GM23338 (cell line): Measurements from ENCODE around the gene VDAC1. TPM values are rescaled to one million over a fixed set of nuclear protein-coding genes. Genes with fewer than 3 reads are reported as not detected.
A peak's percentile ranks its signal among the peaks of the same experiment; 100 is the strongest.

Experiments
- ATAC-seq: fragments of 200-7000 bp; cut with Tn5 transposase; 3 replicates; pipeline ENCODE4 v1.9.1; 2020
- DNase-seq: peaks from one replicate; pipeline ENCODE4 v3.0.0-alpha.2; 2015; ENCODE audit warnings: low spot score
- H2AFZ ChIP-seq: fragments of 200-600 bp; sonication (generic); 2 replicates; pipeline ENCODE4 v1.8.0; 2016; ENCODE audit warnings: antibody characterized with exemption, mild to moderate bottlenecking, moderate library complexity
- H3F3A ChIP-seq: fragments of 200-600 bp; sonication (generic); replicated peaks from 2 replicates; pipeline ENCODE4 v1.8.0; 2017; ENCODE audit warnings: antibody characterized with exemption, mixed run types, low read depth
- H3K27ac ChIP-seq: fragments of 200-600 bp; sonication (generic); 2 replicates; pipeline ENCODE4 v1.6.1; 2016; ENCODE audit warnings: low read depth
- H3K27me3 ChIP-seq: fragments of 200-600 bp; sonication (generic); 2 replicates; pipeline ENCODE4 v1.8.0; 2016; ENCODE audit warnings: mild to moderate bottlenecking, mixed run types, moderate library complexity; ENCODE audit not compliant: insufficient read depth
- H3K36me3 ChIP-seq: fragments of 200-600 bp; sonication (generic); 2 replicates; pipeline ENCODE4 v1.8.0; 2016; ENCODE audit warnings: mild to moderate bottlenecking; ENCODE audit not compliant: insufficient read depth
- H3K4me1 ChIP-seq: fragments of 200-600 bp; sonication (generic); 2 replicates; pipeline ENCODE4 v1.8.0; 2016; ENCODE audit warnings: mild to moderate bottlenecking, moderate library complexity; ENCODE audit not compliant: insufficient read depth
- H3K4me2 ChIP-seq: fragments of 200-600 bp; sonication (generic); 2 replicates; pipeline ENCODE4 v1.7.1; 2017; ENCODE audit warnings: mixed run types
- H3K4me3 ChIP-seq: fragments of 200-600 bp; sonication (generic); 2 replicates; pipeline ENCODE4 v1.6.1; 2016; ENCODE audit warnings: mixed run types
- H3K79me2 ChIP-seq: fragments of 200-600 bp; sonication (generic); replicated peaks from 2 replicates; pipeline ENCODE4 v1.8.0; 2017; ENCODE audit warnings: mild to moderate bottlenecking; ENCODE audit not compliant: insufficient read depth
- H3K9me2 ChIP-seq: fragments of 200-600 bp; sonication (generic); 2 replicates; pipeline ENCODE4 v1.8.0; 2017; ENCODE audit not compliant: insufficient read depth
- H4K20me1 ChIP-seq: fragments of 200-600 bp; sonication (generic); replicated peaks from 2 replicates; pipeline ENCODE4 v1.8.0; 2017; ENCODE audit warnings: mild to moderate bottlenecking; ENCODE audit not compliant: insufficient read depth
- H3K27ac Mint-ChIP-seq: 2 replicates; pipeline ENCODE4 v1.8.0; 2020; ENCODE audit warnings: inconsistent platforms, mild to moderate bottlenecking, moderate library complexity, mixed read lengths
- H3K27me3 Mint-ChIP-seq: 3 replicates; pipeline ENCODE4 v1.8.0; 2022; ENCODE audit warnings: low read depth, mild to moderate bottlenecking, moderate library complexity, mixed read lengths, inconsistent platforms; ENCODE audit not compliant: insufficient read depth, poor library complexity
- H3K36me3 Mint-ChIP-seq: 3 replicates; pipeline ENCODE4 v1.8.0; 2021; ENCODE audit warnings: low read depth, mild to moderate bottlenecking, inconsistent platforms, moderate library complexity, mixed read lengths
- H3K4me1 Mint-ChIP-seq: 3 replicates; pipeline ENCODE4 v1.8.0; 2020; ENCODE audit warnings: mild to moderate bottlenecking, inconsistent platforms, mixed read lengths
- H3K4me3 Mint-ChIP-seq: 3 replicates; pipeline ENCODE4 v1.8.0; 2021; ENCODE audit warnings: moderate library complexity, mild to moderate bottlenecking, inconsistent platforms, mixed read lengths
- H3K9me3 Mint-ChIP-seq: 3 replicates; pipeline ENCODE4 v1.8.0; 2020; ENCODE audit warnings: moderate library complexity, mild to moderate bottlenecking, inconsistent platforms, mixed read lengths
- CREB1 ChIP-seq: fragments of 250-450 bp; sonication (Bioruptor Pico); IDR thresholded peaks from 2 replicates; pipeline ENCODE4 v1.5.0; 2020; ENCODE audit warnings: low read depth, mild to moderate bottlenecking, moderate library complexity
- CTCF ChIP-seq, 2 experiments: fragments of 200-600 bp in 1 of 2; sonication (generic) in 1 of 2; conservative IDR thresholded peaks; 2 replicates each; pipeline versions ENCODE4 v1.5.1 to v1.6.1; 2016 to 2017; ENCODE audit warnings: antibody characterized with exemption in 2 of 2, low read depth in 2 of 2, mild to moderate bottlenecking in 2 of 2, moderate library complexity in 1 of 2
- EZH2phosphoT487 ChIP-seq: fragments of 200-600 bp; sonication (generic); IDR thresholded peaks from one replicate; pipeline ENCODE4 v1.8.1; 2018; ENCODE audit warnings: antibody characterized with exemption; ENCODE audit not compliant: unreplicated experiment
- JUNB ChIP-seq: IDR thresholded peaks from one replicate; pipeline ENCODE4 v1.6.1; 2016; ENCODE audit warnings: antibody characterized with exemption; ENCODE audit not compliant: unreplicated experiment
- POLR2AphosphoS5 ChIP-seq: IDR thresholded peaks from 2 replicates; pipeline ENCODE4 v1.6.1; 2016; ENCODE audit warnings: antibody characterized with exemption, low read depth
- ZNF114 ChIP-seq: fragments of 250-450 bp; sonication (Bioruptor Pico); IDR thresholded peaks from 2 replicates; pipeline ENCODE4 v1.5.0; 2020; ENCODE audit warnings: mild to moderate bottlenecking, moderate library complexity
- ZNF331 ChIP-seq: fragments of 250-450 bp; sonication (Bioruptor Pico); IDR thresholded peaks from 2 replicates; pipeline ENCODE4 v1.5.0; 2020; ENCODE audit warnings: low read depth, mild to moderate bottlenecking, moderate library complexity
- polyA plus RNA-seq: library from polyadenylated mRNA; unstranded; fragments of >200 nt; fragmentation: Nextera tagmentation; extraction: Ambion mirVana; gene quantifications from 2 replicates; pipeline ENCODE4 v1.2.1, GENCODE V29; 2016
- total RNA-seq: library from RNA; depleted of rRNA; stranded (reverse); fragments of >200 nt; shearing (Covaris generic); gene quantifications from 2 replicates; pipeline ENCODE4 v1.2.3, GENCODE V29; 2014
- TF ChIP-seq, protein P1 (sequence below): fragments of 250-450 bp; sonication (Bioruptor Pico); IDR thresholded peaks from 2 replicates; pipeline ENCODE4 v1.5.0; 2020; ENCODE audit warnings: mild to moderate bottlenecking, moderate library complexity

Gene VDAC1
- total and polyA plus RNA-seq, 2 experiments from 2014 or later = 300 to 329 TPM

DNA sequence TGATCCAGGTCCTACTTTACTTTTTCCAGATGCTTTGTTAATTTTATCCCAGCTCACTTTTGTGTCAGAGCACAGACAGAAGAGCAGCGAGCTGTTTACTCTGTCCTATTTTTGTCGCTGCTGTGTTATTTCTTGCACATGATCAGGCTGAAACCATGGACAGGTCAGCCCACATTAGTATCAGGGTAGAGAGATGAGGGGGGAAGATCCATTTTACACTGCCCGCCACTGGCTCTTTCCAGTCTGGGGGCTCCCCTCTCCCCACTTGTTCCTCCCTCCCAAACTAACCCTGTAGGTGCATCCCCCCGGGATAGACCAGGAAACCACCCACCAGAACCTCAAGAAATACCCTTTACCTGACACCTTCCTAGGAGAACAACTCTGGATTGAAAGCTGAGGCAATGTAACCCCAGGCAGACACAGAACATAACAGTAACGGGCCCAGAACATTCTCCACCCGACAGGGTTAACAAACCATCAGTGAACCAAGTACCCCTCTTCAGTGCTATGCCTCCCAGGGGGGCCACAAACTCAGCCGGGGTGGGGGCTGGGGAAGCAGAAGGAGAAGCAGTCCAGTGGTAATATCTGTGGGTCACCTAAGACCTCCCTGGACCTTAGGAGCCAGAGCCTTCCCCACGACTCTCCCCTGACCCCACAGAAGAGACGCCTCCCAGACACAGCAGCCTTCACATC is 10.3 kb downstream of the VDAC1 start:
- H3F3A ChIP-seq = 0 out of 2 replicates have a peak, but pooled peaks cover 8% of the 10 kb centered on the region
- H3K4me2 ChIP-seq = no peak overlapping the region
- peaks cover 100% of the 10 kb centered on the region for H3K79me2 ChIP-seq
- Mint-ChIP-seq H3K27me3 (peaks cover 7% of the 10 kb centered on the region), H3K36me3 (peaks cover 23% of the 10 kb centered on the region), H3K4me1 (peaks cover 31% of the 10 kb centered on the region), H3K27ac (peak overlapping the region; percentile 63), H3K9me3 (no peaks in the 10 kb centered on the region; the same call in 2 of the 3 replicates), H3K4me3 (no peak overlapping the region)
- peaks cover 24% of the 10 kb centered on the region for H3K4me1 ChIP-seq
- DNase-seq (no peak), ATAC-seq (no peak)
- H3K27ac ChIP-seq = no peak overlapping the region
- TF ChIP-seq POLR2AphosphoS5 = no peak
- no peak for TF ChIP-seq ZNF114
- no peak for TF ChIP-seq CREB1
- no peak for TF ChIP-seq CTCF (conservative IDR thresholded peaks at IDR 0.05; ENCODE audit: low read depth in 2 of 2)
- TF ChIP-seq EZH2phosphoT487 = no peak
- H3K9me2 ChIP-seq = no peaks in the 10 kb centered on the region
- H3K27me3 ChIP-seq = no peaks in the 10 kb centered on the region
- H2AFZ ChIP-seq = no peak overlapping the region
- peaks cover 65% of the 10 kb centered on the region for H4K20me1 ChIP-seq
- peaks cover 21% of the 10 kb centered on the region for H3K36me3 ChIP-seq
- no peak overlapping the region for H3K4me3 ChIP-seq

DNA sequence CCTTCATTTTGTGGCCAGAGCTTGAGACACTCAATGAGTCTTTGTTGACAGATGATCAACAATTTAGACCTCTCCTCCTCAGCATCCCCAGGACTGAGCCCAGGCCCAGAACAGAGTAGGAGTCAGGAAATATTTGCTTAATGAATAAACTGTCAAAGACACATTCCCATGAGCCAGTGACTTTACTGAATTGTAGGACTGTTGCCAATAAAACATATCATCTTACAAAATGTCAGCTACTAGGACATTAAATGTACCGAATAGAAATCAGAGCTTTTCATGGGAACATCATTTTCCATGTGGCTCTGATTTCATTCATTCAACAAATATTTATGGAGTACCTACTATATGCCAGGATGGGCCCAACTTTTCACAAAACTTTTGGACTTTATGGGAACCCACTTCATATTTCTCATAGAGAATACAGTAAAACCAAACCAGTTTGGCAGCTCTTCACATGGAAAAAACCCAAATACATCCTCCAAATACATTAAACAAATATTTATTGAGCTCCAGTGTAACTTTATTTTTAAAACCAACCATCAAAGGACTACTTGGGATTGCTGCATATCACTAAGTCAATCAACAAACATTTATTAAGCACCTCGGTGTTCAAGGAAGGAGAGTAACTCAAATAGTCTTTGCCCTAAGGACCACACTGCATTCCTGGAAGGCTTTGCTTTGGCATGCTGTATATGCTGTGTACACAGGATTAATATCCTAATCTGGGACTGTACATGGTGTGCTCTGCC is 11.4 kb downstream of the VDAC1 start:
- Histone ChIP-seq H3K79me2 (peaks cover 93% of the 10 kb centered on the region), H2AFZ (no peak overlapping the region), H3K27ac (no peak overlapping the region), H3K9me2 (no peaks in the 10 kb centered on the region), H3K27me3 (no peaks in the 10 kb centered on the region), H4K20me1 (peaks cover 60% of the 10 kb centered on the region), H3K36me3 (peaks cover 31% of the 10 kb centered on the region), H3K4me3 (no peak overlapping the region), H3K4me2 (no peak overlapping the region), H3F3A (0 out of 2 replicates have a peak, but pooled peaks cover 8% of the 10 kb centered on the region), H3K4me1 (peaks cover 24% of the 10 kb centered on the region)
- Mint-ChIP-seq H3K36me3 (peaks cover 32% of the 10 kb centered on the region), H3K27me3 (peaks cover 7% of the 10 kb centered on the region), H3K4me1 (peaks cover 31% of the 10 kb centered on the region), H3K4me3 (no peak overlapping the region), H3K9me3 (no peaks in the 10 kb centered on the region; the same call in 2 of the 3 replicates), H3K27ac (no peak overlapping the region)
- TF ChIP-seq, protein P1, sequence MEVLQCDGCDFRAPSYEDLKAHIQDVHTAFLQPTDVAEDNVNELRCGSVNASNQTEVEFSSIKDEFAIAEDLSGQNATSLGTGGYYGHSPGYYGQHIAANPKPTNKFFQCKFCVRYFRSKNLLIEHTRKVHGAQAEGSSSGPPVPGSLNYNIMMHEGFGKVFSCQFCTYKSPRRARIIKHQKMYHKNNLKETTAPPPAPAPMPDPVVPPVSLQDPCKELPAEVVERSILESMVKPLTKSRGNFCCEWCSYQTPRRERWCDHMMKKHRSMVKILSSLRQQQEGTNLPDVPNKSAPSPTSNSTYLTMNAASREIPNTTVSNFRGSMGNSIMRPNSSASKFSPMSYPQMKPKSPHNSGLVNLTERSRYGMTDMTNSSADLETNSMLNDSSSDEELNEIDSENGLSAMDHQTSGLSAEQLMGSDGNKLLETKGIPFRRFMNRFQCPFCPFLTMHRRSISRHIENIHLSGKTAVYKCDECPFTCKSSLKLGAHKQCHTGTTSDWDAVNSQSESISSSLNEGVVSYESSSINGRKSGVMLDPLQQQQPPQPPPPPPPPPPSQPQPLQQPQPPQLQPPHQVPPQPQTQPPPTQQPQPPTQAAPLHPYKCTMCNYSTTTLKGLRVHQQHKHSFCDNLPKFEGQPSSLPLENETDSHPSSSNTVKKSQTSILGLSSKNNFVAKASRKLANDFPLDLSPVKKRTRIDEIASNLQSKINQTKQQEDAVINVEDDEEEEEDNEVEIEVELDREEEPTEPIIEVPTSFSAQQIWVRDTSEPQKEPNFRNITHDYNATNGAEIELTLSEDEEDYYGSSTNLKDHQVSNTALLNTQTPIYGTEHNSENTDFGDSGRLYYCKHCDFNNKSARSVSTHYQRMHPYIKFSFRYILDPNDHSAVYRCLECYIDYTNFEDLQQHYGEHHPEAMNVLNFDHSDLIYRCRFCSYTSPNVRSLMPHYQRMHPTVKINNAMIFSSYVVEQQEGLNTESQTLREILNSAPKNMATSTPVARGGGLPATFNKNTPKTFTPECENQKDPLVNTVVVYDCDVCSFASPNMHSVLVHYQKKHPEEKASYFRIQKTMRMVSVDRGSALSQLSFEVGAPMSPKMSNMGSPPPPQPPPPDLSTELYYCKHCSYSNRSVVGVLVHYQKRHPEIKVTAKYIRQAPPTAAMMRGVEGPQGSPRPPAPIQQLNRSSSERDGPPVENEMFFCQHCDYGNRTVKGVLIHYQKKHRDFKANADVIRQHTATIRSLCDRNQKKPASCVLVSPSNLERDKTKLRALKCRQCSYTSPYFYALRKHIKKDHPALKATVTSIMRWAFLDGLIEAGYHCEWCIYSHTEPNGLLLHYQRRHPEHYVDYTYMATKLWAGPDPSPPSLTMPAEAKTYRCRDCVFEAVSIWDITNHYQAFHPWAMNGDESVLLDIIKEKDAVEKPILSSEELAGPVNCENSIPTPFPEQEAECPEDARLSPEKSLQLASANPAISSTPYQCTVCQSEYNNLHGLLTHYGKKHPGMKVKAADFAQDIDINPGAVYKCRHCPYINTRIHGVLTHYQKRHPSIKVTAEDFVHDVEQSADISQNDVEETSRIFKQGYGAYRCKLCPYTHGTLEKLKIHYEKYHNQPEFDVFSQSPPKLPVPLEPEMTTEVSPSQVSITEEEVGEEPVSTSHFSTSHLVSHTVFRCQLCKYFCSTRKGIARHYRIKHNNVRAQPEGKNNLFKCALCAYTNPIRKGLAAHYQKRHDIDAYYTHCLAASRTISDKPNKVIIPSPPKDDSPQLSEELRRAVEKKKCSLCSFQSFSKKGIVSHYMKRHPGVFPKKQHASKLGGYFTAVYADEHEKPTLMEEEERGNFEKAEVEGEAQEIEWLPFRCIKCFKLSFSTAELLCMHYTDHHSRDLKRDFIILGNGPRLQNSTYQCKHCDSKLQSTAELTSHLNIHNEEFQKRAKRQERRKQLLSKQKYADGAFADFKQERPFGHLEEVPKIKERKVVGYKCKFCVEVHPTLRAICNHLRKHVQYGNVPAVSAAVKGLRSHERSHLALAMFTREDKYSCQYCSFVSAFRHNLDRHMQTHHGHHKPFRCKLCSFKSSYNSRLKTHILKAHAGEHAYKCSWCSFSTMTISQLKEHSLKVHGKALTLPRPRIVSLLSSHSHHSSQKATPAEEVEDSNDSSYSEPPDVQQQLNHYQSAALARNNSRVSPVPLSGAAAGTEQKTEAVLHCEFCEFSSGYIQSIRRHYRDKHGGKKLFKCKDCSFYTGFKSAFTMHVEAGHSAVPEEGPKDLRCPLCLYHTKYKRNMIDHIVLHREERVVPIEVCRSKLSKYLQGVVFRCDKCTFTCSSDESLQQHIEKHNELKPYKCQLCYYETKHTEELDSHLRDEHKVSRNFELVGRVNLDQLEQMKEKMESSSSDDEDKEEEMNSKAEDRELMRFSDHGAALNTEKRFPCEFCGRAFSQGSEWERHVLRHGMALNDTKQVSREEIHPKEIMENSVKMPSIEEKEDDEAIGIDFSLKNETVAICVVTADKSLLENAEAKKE (CRISPR knock-in tag) = no peak
- TF ChIP-seq ZNF331 (CRISPR knock-in tag) = no peak
- TF ChIP-seq JUNB = no peak
- no peak for TF ChIP-seq ZNF114
- ATAC-seq (no peak), DNase-seq (no peak)
